ENCODE data around the gene SYT8.

SYT8 gene

GRCh38 chr11:1829039-1829820, 5.6 kb upstream of the SYT8 start:
- H3K4me2 ChIP-seq (ENCODE audit: low read length): no peak overlapping the region
- no peak overlapping the region for H3K9ac ChIP-seq
- no peaks in the 10 kb centered on the region for H3K9me3 ChIP-seq (ENCODE audit: control insufficient read depth, low read length)
- no peak overlapping the region for H2AFZ ChIP-seq
- no peaks in the 10 kb centered on the region for H3K79me2 ChIP-seq
- no peak overlapping the region for H3K27ac ChIP-seq
- no peaks in the 10 kb centered on the region for H3K36me3 ChIP-seq (ENCODE audit: control insufficient read depth, insufficient read depth, low read length)
- H3K4me1 ChIP-seq: no peaks in the 10 kb centered on the region
- TF ChIP-seq CTCF (IDR thresholded peaks at IDR 0.05): no peak
- H3K27me3 ChIP-seq (ENCODE audit: control insufficient read depth, insufficient read depth, low read length): no peaks in the 10 kb centered on the region
- no peak overlapping the region for H3K4me3 ChIP-seq (ENCODE audit: low read depth, low read length)

GRCh38 chr11:1830004-1830321, 4.8 kb upstream of the SYT8 start:
- no peaks in the 10 kb centered on the region for H3K36me3 ChIP-seq (ENCODE audit: control insufficient read depth, insufficient read depth, low read length)
- no peak overlapping the region for H3K4me3 ChIP-seq (ENCODE audit: low read depth, low read length)
- H3K9me3 ChIP-seq (ENCODE audit: control insufficient read depth, low read length): no peaks in the 10 kb centered on the region
- no peaks in the 10 kb centered on the region for H3K27me3 ChIP-seq (ENCODE audit: control insufficient read depth, insufficient read depth, low read length)
- no peak for TF ChIP-seq CTCF (IDR thresholded peaks at IDR 0.05)
- no peaks in the 10 kb centered on the region for H3K4me1 ChIP-seq
- H2AFZ ChIP-seq: no peak overlapping the region
- no peak overlapping the region for H3K9ac ChIP-seq
- no peak overlapping the region for H3K4me2 ChIP-seq (ENCODE audit: low read length)
- no peaks in the 10 kb centered on the region for H3K79me2 ChIP-seq
- H3K27ac ChIP-seq: no peak overlapping the region

GRCh38 chr11:1830322-1831223, 4.2 kb upstream of the SYT8 start:
- Histone ChIP-seq H3K9ac (no peak overlapping the region), H3K27ac (no peak overlapping the region), H3K4me1 (no peaks in the 10 kb centered on the region), H3K36me3 (ENCODE audit: control insufficient read depth, insufficient read depth, low read length) (no peaks in the 10 kb centered on the region), H2AFZ (no peak overlapping the region), H3K27me3 (ENCODE audit: control insufficient read depth, insufficient read depth, low read length) (no peaks in the 10 kb centered on the region), H3K9me3 (ENCODE audit: control insufficient read depth, low read length) (no peaks in the 10 kb centered on the region), H3K4me2 (ENCODE audit: low read length) (no peak overlapping the region), H3K79me2 (no peaks in the 10 kb centered on the region), H3K4me3 (ENCODE audit: low read depth, low read length) (no peak overlapping the region)
- no peak for TF ChIP-seq CTCF (IDR thresholded peaks at IDR 0.05)

- H3K4me1 ChIP-seq: no peaks in the 10 kb centered on the region
- TF ChIP-seq CTCF (IDR thresholded peaks at IDR 0.05): no peak
- H3K9ac ChIP-seq: no peak overlapping the region
- no peaks in the 10 kb centered on the region for H3K27me3 ChIP-seq (ENCODE audit: control insufficient read depth, insufficient read depth, low read length)
- H3K79me2 ChIP-seq: no peaks in the 10 kb centered on the region
- no peaks in the 10 kb centered on the region for H3K9me3 ChIP-seq (ENCODE audit: control insufficient read depth, low read length)
- H3K4me2 ChIP-seq (ENCODE audit: low read length): no peak overlapping the region
- H2AFZ ChIP-seq: no peak overlapping the region
- no peak overlapping the region for H3K27ac ChIP-seq
- H3K4me3 ChIP-seq (ENCODE audit: low read depth, low read length): no peak overlapping the region
- no peaks in the 10 kb centered on the region for H3K36me3 ChIP-seq (ENCODE audit: control insufficient read depth, insufficient read depth, low read length)
Measured at GRCh38 chr11:1831338-1832210, 3.2 kb upstream of the SYT8 start.
